ENCODE measurements around the gene PBOV1.

- no peak for TF ChIP-seq CTCF (IDR thresholded peaks at IDR 0.05)
- TF ChIP-seq POLR2AphosphoS5 (IDR thresholded peaks at IDR 0.05; ENCODE audit: insufficient read depth in 1 of 2, low read depth in 1 of 2), result no peak
Measured at GRCh38 chr6:138253731-138254130, 35.4 kb upstream of the PBOV1 start.
